ENCODE data around the gene PLSCR3.

DNA sequence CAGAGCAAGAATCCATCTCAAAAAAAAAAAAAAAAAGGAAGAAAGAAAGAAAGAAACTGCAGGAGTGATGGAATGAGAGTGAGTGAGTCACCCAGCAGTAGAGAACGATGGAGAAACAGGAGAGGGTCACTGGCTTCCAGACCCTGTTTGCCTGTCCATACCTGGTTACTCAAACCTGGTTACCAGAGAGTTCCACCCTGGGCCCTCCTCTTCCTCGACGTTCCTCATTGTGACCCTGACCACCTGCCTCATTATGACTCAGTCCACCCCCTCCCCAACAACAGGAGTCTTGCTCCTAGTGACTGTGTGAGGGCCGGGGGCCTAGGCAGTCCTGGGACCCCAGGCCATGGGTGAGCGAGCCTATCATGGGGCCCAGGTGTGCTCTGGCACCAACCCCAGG lies 34.2 kb upstream of the PLSCR3 start, which contains the start of gene SPEM3:
- TF ChIP-seq, protein P1, sequence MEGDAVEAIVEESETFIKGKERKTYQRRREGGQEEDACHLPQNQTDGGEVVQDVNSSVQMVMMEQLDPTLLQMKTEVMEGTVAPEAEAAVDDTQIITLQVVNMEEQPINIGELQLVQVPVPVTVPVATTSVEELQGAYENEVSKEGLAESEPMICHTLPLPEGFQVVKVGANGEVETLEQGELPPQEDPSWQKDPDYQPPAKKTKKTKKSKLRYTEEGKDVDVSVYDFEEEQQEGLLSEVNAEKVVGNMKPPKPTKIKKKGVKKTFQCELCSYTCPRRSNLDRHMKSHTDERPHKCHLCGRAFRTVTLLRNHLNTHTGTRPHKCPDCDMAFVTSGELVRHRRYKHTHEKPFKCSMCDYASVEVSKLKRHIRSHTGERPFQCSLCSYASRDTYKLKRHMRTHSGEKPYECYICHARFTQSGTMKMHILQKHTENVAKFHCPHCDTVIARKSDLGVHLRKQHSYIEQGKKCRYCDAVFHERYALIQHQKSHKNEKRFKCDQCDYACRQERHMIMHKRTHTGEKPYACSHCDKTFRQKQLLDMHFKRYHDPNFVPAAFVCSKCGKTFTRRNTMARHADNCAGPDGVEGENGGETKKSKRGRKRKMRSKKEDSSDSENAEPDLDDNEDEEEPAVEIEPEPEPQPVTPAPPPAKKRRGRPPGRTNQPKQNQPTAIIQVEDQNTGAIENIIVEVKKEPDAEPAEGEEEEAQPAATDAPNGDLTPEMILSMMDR (conservative IDR thresholded peaks at IDR 0.05; ENCODE audit: low read depth, low read length), result no peak
- TF ChIP-seq EZH2 (IDR thresholded peaks at IDR 0.05; ENCODE audit: borderline replicate concordance, low read depth, low read length, poor library complexity, severe bottlenecking), result no peak

Data from A673 (cell line).